GM12892 (cell line): ENCODE data around the gene PRSS50.

Experiments used
- DNase-seq: peaks from one replicate; pipeline ENCODE4 v3.0.0; 2011; ENCODE audit not compliant: insufficient read length
- FAIRE-seq: peaks from 2 replicates; lab custom pipeline; 2011; peaks lifted over from hg19 to GRCh38; lab: Jason Lieb, UNC
- POLR2A ChIP-seq: IDR thresholded peaks from 2 replicates; pipeline ENCODE4 v1.6.1; 2011; ENCODE audit warnings: low read depth, low read length, control low read depth
- POLR2AphosphoS5 ChIP-seq: IDR thresholded peaks from 2 replicates; pipeline ENCODE4 v1.6.1; 2011; ENCODE audit warnings: low read depth, low read length, control low read depth
- TAF1 ChIP-seq: IDR thresholded peaks from 2 replicates; pipeline ENCODE4 v1.6.1; 2011; ENCODE audit warnings: low read depth, mild to moderate bottlenecking, control low read depth, low read length, borderline replicate concordance

PRSS50 gene

GRCh38 chr3:46675843-46676567 is 41.7 kb downstream of the PRSS50 start:
- TF ChIP-seq TAF1 (no peak), POLR2AphosphoS5 (no peak), POLR2A (no peak)
- FAIRE-seq (no peak), DNase-seq (no peak)

- FAIRE-seq (no peak), DNase-seq (no peak)
- TF ChIP-seq POLR2A (no peak), TAF1 (no peak), POLR2AphosphoS5 (no peak)
Observed at GRCh38 chr3:46675426-46675825, 42.2 kb downstream of the PRSS50 start.

- FAIRE-seq (no peak), DNase-seq (no peak)
- no peak for TF ChIP-seq POLR2A
- TF ChIP-seq TAF1: no peak
- no peak for TF ChIP-seq POLR2AphosphoS5
Observed at GRCh38 chr3:46674031-46674845, 43.4 kb downstream of the PRSS50 start.

GRCh38 chr3:46673151-46674030 is 44.3 kb downstream of the PRSS50 start:
- FAIRE-seq (no peak), DNase-seq (no peak)
- TF ChIP-seq POLR2A (no peak), POLR2AphosphoS5 (no peak)

- FAIRE-seq: no peak
- TF ChIP-seq POLR2AphosphoS5 (no peak), POLR2A (no peak), TAF1 (no peak)
Observed at GRCh38 chr3:46672349-46672695, 45.3 kb downstream of the PRSS50 start.

GRCh38 chr3:46671541-46672348 is 45.9 kb downstream of the PRSS50 start:
- no peak for TF ChIP-seq TAF1
- no peak for TF ChIP-seq POLR2A
- TF ChIP-seq POLR2AphosphoS5: no peak
- FAIRE-seq: no peak
- DNase-seq: peak; percentile 2

More at GRCh38 chr3:46672349-46672695, 45.3 kb downstream of the PRSS50 start:
- DNase-seq: no peak

GRCh38 chr3:46670891-46671427 is 46.7 kb downstream of the PRSS50 start:
- TF ChIP-seq POLR2A: no peak
- no peak for TF ChIP-seq POLR2AphosphoS5
- no peak for TF ChIP-seq TAF1
- peak; percentile 6 for DNase-seq
- FAIRE-seq: no peak

GRCh38 chr3:46670000-46670890 is 47.4 kb downstream of the PRSS50 start:
- DNase-seq: peak; percentile 5
- TF ChIP-seq TAF1: no peak
- TF ChIP-seq POLR2AphosphoS5: no peak
- no peak for TF ChIP-seq POLR2A

GRCh38 chr3:46669191-46669999 is 48.3 kb downstream of the PRSS50 start:
- FAIRE-seq (no peak), DNase-seq (peak; percentile 11)
- TF ChIP-seq POLR2AphosphoS5: no peak
- TF ChIP-seq TAF1: no peak
- TF ChIP-seq POLR2A: no peak

More at GRCh38 chr3:46670000-46670890, 47.4 kb downstream of the PRSS50 start:
- FAIRE-seq: no peak

- TF ChIP-seq POLR2A: no peak
- no peak for TF ChIP-seq TAF1
- no peak for TF ChIP-seq POLR2AphosphoS5
- FAIRE-seq: no peak
- peak; percentile 12 for DNase-seq
Observed at GRCh38 chr3:46668591-46668990, 49.1 kb downstream of the PRSS50 start.
